ACHN (cell line): Measurements from ENCODE around the gene CHD5.
A peak's percentile ranks its signal among the peaks of the same experiment; 100 is the strongest.

Source experiments
- DNase-seq: peaks from one replicate; pipeline ENCODE4 v3.0.0-alpha.2; 2015
- in situ Hi-C: cut with HindIII; loops from 2 replicates; pipeline ENCODE4 v1.10.0; 2017; ENCODE audit warnings: low sequenced_read_pairs, low pct_ligation_motif_present, low pct_unique_long_range_greater_than_20kb

Gene CHD5

GRCh38 chr1:6125366-6125765 is 54.8 kb downstream of the CHD5 start:
- in situ Hi-C loops, result no loop called here
- no peak for DNase-seq

DNA sequence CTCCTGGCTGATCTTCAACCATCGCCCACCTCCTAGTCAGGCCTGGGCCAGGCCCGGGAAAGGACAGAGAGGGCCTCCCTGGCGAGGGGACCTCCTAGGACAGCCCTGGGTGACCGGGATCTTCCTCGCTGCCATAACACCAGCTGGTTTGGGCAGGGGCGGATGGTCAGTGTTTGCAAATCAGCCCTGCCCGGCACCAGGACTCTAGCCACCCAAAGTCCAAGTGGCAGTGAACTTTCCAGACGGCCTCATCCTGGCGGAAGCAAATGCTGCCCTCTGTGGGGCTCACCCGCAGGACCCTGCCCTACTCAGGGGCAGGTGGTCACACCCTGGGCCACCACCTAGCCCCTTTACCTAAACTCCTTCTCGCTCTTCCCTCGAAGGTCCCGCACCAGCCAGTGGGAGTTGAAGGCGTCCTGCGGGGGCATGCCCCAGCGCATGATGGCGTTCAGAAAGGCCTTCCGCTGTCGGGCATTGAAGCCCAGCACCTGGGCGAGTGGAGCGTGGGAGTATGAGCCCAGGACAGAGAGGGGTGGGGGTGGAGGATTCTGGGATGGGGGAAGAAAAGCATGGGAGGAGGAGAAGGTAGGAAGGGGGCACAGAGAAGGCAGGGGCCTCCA is 55.3 kb downstream of the CHD5 start:
- no peak for DNase-seq
- in situ Hi-C loops, result no loop called here

DNA sequence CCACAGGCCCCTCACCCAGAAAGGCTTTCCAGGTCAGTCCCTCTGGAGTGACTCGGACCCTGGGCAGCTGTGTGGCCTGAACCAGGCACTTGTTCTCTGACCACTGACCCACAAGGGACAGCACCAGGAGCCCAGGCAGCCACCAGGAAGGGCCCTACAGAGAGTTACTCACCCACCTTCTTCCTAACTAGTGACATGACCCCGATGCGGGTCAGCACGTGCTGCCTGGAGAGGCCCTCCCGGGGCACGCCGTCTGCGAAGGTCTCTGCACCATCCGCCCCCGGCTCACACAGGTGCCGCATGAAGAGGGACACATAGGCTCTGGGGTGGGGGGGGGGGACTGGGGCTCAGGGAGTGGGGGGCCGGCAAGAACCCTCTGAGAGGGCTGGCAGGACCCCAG is 55.8 kb downstream of the CHD5 start:
- no peak for DNase-seq
- in situ Hi-C loops, result no loop called here

DNA sequence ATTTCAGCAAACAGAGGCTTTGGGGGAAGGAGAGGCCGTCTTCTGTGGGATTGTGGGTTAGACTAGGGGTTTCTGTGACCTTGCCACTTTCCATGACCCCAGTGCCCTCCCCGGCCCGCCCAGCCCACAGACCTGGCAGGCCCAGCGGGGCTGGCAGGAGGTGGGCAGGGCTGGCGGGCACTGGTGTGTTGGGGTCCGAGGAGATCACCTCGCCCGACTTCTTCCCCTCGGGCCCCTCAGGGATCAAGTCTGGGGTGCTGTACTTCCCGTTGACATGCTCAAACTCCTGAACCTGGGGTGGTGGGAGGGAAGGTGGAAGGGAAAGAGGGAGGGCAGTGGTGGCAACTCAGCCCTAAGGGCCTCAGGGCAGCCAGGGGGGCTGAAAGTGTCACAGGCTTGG is 56.3 kb downstream of the CHD5 start:
- no peak for DNase-seq
- in situ Hi-C loops, result no loop called here

- in situ Hi-C loops, result no loop called here
- DNase-seq, result no peak
Measured at GRCh38 chr1:6123083-6123482, 57.0 kb downstream of the CHD5 start.

DNA sequence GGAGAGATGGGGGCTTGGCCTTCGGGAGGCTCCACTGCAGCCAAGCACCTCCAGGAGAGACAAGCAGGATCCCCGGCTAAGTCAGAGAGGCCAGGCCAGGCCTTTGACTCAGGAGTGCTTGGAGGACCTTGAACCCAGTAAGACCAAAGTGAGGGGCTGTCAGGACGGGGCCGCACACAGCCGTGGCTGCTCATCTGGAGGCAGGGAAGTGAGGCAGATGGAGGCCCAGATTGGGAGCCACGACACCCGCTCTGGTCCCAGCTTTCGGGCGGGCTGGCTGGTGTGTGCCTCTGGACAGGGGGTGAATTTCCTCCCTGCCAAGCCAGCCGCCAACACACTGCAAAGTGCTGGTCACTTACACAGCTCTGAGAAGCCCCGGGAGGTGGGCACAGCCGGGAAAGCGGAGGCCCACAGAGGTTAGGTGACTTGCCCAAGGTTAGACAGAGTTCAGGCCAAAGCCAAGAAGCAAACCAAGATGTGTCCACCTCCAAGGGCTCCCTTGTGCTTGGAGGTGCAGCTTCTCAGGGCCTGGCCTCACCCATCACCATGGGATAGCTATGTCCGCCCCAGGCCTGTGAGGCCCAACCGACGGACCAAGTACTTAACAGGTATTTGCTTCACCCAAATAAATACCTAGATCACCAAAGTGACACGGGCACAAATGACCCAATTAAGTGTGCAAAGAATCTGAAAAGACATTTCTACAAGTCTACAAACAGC is 58.3 kb downstream of the CHD5 start:
- DNase-seq, result no peak
- in situ Hi-C loops, result no loop called here

DNA sequence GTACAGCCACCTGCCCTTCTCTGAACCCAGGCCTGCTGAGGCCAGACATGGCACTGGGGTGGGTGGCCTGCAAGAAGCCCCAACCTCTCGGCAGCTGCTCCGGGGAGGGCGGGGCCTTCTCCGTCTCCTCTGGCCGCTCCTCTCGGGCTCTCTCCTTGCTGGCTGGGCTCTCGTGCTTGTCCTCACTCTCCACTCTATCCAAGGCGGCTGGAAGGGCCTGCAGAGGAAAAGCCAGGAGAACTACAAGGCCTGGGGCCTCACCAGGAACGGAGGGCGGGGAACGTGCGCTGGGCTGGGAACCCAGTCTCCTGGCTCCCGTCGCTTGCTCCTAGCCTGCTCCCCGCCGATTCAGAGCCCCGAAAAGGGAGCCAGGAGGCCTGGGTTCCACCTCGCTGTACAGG is 59.1 kb downstream of the CHD5 start:
- in situ Hi-C loops, result no loop called here
- no peak for DNase-seq

DNA sequence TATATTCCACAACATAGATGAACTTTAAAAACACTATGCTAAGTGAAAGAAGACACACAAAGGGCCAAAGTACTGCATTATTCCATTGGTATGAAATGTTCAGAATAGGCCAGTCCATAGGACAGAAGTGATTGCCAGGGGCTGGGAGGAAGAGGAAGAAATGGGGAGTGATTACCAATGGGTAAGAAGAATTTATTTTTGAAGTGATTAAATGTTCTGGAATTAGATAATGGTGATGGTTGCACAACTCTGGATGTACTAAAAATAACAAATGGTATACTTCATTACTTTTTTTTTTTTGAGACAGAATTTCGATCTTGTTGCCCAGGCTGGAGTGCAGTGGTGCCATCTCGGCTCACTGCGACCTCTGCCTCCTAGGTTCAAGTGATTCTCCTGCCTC is 61.7 kb downstream of the CHD5 start:
- DNase-seq, result no peak
- in situ Hi-C loops, result no loop called here

DNA sequence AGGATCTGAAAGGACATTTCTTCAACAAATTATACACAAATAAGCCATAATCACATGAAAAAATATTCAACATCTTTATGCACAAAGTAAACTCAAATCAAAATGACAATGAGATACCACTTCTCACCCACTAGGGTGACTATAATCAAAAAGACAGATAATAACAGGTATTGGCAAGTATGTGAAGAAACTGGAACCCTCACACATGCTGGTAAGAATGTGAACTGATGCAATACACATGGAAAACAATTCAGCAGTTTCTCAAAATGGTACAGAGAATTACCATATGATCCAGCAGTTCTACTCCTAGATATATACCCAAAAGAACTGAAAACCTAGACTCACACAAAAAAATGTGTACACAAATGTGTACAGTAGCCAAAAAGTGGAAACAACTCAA is 62.5 kb downstream of the CHD5 start:
- DNase-seq, result no peak
- in situ Hi-C loops, result no loop called here

- no peak for DNase-seq
- in situ Hi-C loops, result no loop called here
Measured at GRCh38 chr1:6117064-6117463, 63.1 kb downstream of the CHD5 start.

DNA sequence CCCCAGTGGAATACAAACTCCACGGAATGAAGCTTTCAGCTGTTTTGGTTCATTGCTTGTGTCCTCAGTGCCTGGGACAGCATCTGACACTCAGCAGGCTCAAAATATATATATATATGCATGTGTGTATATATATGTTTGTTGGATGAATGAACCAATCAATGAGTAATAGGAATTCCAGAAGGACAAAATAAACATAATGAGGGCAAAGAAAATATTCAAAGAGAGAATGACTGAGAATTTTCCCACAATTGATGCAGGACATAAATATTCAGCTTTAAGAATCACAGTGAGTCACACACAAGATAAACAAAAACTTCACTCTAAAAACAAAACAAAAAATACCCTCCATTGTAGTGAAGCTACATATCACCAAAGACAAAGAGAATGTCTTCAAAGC is 64.0 kb downstream of the CHD5 start:
- in situ Hi-C loops, result no loop called here
- no peak for DNase-seq

DNA sequence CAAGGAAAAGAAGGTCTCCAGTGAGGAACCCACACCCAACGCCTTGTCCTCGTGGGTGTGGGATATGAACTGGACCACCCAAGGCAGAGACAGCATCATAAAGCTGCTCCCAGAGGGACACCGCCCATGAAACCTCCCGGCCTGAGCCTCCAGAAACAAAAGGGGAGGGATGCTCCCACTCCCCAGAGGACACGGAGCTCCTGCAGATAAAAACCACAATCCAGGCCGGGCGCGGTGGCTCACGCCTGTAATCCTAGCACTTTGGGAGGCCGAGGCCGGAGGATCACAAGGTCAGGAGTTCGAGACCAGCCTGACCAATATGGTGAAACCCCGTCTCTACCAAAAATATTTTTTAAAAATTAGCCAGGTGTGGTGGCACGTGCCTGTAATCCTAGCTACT is 66.4 kb downstream of the CHD5 start:
- no peak for DNase-seq
- in situ Hi-C loops, result no loop called here

DNA sequence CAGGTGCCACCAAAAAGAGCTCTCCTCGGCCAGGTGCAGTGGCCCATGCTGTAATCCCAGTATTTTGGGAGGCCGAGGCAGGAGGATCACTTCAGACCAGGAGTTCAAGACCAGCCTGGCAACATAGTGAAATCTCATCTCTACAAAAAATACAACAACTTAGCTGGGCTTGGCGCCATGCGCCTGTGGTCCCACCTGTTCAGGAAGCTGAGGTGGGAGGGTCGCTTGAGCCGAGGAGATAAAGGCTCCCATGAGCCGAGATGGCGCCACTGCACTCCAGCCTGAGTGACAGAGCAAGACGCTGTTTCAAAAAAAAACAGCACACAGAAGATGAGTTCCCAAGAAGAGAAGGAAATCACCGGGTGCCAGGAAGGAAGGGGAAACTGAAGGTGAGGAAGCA is 67.0 kb downstream of the CHD5 start:
- no peak for DNase-seq
- in situ Hi-C loops, result no loop called here

DNA sequence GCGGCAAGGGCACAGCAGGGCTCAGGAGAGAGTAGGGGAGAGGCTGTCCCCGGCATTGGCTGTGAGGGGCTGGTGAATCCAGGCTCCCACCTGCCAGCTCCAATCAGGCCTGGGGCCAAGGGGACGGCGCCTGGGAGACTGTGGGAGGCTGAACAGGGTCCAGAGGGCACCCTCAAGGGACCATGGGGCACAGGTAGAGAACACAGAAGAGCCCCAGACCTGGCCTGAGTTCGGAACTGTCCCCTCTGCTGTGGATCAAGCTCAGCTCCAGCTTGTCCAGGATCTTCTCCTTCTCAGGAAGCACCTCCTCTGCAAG is 67.5 kb downstream of the CHD5 start:
- DNase-seq, result no peak
- in situ Hi-C loops, result no loop called here

GRCh38 chr1:6111991-6112689 is 68.0 kb downstream of the CHD5 start:
- DNase-seq, result no peak
- in situ Hi-C loops, result no loop called here

DNA sequence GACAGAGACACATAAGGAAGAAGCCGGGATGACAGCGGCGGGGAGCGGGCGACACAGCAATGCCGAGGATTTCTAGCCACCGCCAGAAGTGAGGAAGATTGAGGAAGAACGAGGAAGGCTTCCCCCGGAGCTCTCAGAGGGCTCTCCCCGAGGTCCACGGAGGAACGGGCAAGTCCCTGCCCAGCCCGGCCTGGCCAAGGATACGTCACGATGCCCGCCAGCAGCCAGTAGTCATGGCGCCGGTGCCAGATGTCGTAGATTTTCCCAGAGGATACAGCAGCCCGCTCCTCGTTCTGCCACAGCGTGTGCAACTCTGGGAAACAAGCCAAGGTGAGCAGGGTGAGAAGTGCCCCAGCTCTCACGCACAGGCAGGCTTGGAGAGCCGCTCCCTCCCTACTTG is 68.5 kb downstream of the CHD5 start:
- no peak for DNase-seq
- in situ Hi-C loops, result no loop called here

- in situ Hi-C loops, result no loop called here
Measured at GRCh38 chr1:6110326-6110725, 69.8 kb downstream of the CHD5 start.

GRCh38 chr1:6109688-6110087 is 70.4 kb downstream of the CHD5 start:
- in situ Hi-C loops, result no loop called here
- no peak for DNase-seq

More at GRCh38 chr1:6110326-6110725, 69.8 kb downstream of the CHD5 start:
- no peak for DNase-seq

- DNase-seq, result peak; percentile 61
- in situ Hi-C loops, result no loop called here
Measured at GRCh38 chr1:6108937-6109614, 71.0 kb downstream of the CHD5 start.

DNA sequence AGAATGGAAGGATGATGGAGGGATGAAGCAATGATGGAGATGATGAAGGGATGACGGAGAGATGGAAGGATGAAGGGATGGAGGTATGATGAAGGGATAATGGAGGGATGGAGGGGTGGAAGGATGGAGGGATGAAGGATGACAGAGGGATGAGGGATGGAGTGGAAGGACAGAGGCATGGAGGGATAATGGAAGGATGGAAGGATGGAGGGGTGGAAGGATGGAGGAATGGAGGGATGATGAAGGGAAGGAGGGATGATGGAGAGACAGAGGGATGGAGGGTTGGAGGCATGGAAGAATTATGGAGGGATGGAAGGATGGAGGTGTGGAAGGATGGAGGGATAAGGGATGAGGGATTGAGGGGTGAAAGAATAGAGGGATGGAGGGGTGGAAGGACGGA is 71.6 kb downstream of the CHD5 start:
- no peak for DNase-seq
- in situ Hi-C loops, result no loop called here
